HCT116 (cell line): ENCODE results near the gene MAML2. TPM values are rescaled to one million over a fixed set of nuclear protein-coding genes. Genes with fewer than 3 reads are reported as not detected.

Experiments
- ATAC-seq: fragments of 200-7000 bp; cut with Tn5 transposase; 2 replicates; pipeline ENCODE4 v1.9.1; 2020; ENCODE audit warnings: mild to moderate bottlenecking, moderate library complexity
- BruUV-seq: library from RNA; stranded (reverse); fragments of 400-500 nt; replicated peaks from 2 replicates; lab custom pipeline; 2021; lab: Mats Ljungman, UMichigan
- CTCF ChIA-PET: fragments of 300-600 bp; sonication (Branson Sonifier 250); formaldehyde crosslinking; loops from one replicate; lab custom pipeline; 2021; ENCODE audit warnings: antibody characterized with exemption; lab: Charles Lee
- POLR2A ChIA-PET: fragments of 300-600, 350-600 bp; sonication (Branson Sonifier 250); formaldehyde crosslinking; loops from one replicate; lab custom pipeline; 2021; ENCODE audit warnings: antibody characterized with exemption; lab: Charles Lee
- RAD21 ChIA-PET, 2 experiments: fragments of 300-600 bp; sonication (Branson Sonifier 250); formaldehyde crosslinking; loops; one replicate each; lab custom pipeline; 2023; ENCODE audit warnings: low total read pairs in 2 of 2; ENCODE audit not compliant: uncharacterized antibody in 2 of 2, unreplicated experiment in 2 of 2, low non-redundant PET in 1 of 2; lab: Charles Lee
- DNase-seq: peaks from one replicate; pipeline ENCODE4 v3.0.0-alpha.2; 2010; ENCODE audit warnings: low read depth, low spot score
- H2AFZ ChIP-seq: fragments of 200-600 bp; shearing (Covaris generic), sonication (generic); 2 replicates; pipeline ENCODE4 v1.6.1; 2017; ENCODE audit warnings: low read depth, mixed run types, mixed read lengths, antibody characterized with exemption, low read length; ENCODE audit not compliant: poor library complexity, severe bottlenecking
- H3K27ac ChIP-seq: 2 replicates; pipeline ENCODE4 v1.5.1; 2012; ENCODE audit warnings: low read depth, low read length
- H3K27me3 ChIP-seq: fragments of 200-600 bp; sonication (generic); 2 replicates; pipeline ENCODE4 v1.6.1; 2016; ENCODE audit warnings: mixed run types, low read length, mixed read lengths; ENCODE audit not compliant: insufficient read depth
- H3K36me3 ChIP-seq, 2 experiments: fragments of 200-500 bp in 1 of 2; fragments of 200-600 bp in 1 of 2; sonication (Bioruptor generic) in 1 of 2; sonication (generic) in 1 of 2; 2 replicates each; pipeline versions ENCODE4 v1.5.1 to v1.6.1; 2014 to 2016; ENCODE audit warnings: low read length in 2 of 2, inconsistent platforms in 1 of 2, mixed read lengths in 1 of 2, mixed run types in 1 of 2; ENCODE audit not compliant: insufficient read depth in 2 of 2, control insufficient read depth in 1 of 2
- H3K4me1 ChIP-seq, 2 experiments: fragments of 200-600 bp in 1 of 2; sonication (generic) in 1 of 2; 2 replicates each; pipeline versions ENCODE4 v1.5.1 to v1.6.1; 2012 to 2017; ENCODE audit warnings: low read length in 2 of 2, inconsistent platforms in 1 of 2, mild to moderate bottlenecking in 1 of 2, mixed read lengths in 1 of 2, mixed run types in 1 of 2, moderate library complexity in 1 of 2; ENCODE audit not compliant: insufficient read depth in 2 of 2, control insufficient read depth in 1 of 2
- H3K4me2 ChIP-seq: fragments of 200-600 bp; sonication (generic); 2 replicates; pipeline ENCODE4 v1.6.1; 2017; ENCODE audit warnings: mixed run types, low read length, mixed read lengths
- H3K4me3 ChIP-seq, 2 experiments: fragments of 200-600 bp in 1 of 2; sonication (generic) in 1 of 2; replicated peaks in 1 of 2; 2 replicates each; pipeline ENCODE4 v1.5.1; 2011 to 2016; ENCODE audit warnings: low read length in 2 of 2, control low read depth in 1 of 2, low read depth in 1 of 2, mild to moderate bottlenecking in 1 of 2, mixed read lengths in 1 of 2, mixed run types in 1 of 2
- H3K79me2 ChIP-seq: fragments of 200-600 bp; sonication (generic); 2 replicates; pipeline ENCODE4 v1.6.1; 2017; ENCODE audit warnings: mild to moderate bottlenecking, mixed run types, low read length, moderate library complexity, mixed read lengths; ENCODE audit not compliant: insufficient read depth
- H3K9ac ChIP-seq: fragments of 200-600 bp; sonication (generic); 2 replicates; pipeline ENCODE4 v1.6.1; 2016; ENCODE audit warnings: low read length, mixed read lengths
- H3K9me2 ChIP-seq: fragments of 200-600 bp; sonication (generic), shearing (Covaris generic); 2 replicates; pipeline ENCODE4 v1.6.1; 2017; ENCODE audit warnings: mixed run types, mild to moderate bottlenecking, moderate library complexity; ENCODE audit not compliant: insufficient read depth
- H3K9me3 ChIP-seq, 2 experiments: fragments of 200-500 bp in 1 of 2; fragments of 200-600 bp in 1 of 2; sonication (Bioruptor generic) in 1 of 2; sonication (generic) in 1 of 2; 2 replicates each; pipeline ENCODE4 v1.6.1; 2014 to 2017; ENCODE audit warnings: low read length in 2 of 2, mixed read lengths in 2 of 2, inconsistent platforms in 1 of 2, low read depth in 1 of 2, mild to moderate bottlenecking in 1 of 2, mixed run types in 1 of 2, moderate library complexity in 1 of 2; ENCODE audit not compliant: control insufficient read depth in 1 of 2, insufficient read depth in 1 of 2
- H4K20me1 ChIP-seq: fragments of 200-600 bp; sonication (generic), shearing (Covaris generic); 2 replicates; pipeline ENCODE4 v1.6.1; 2017; ENCODE audit warnings: mixed run types, mild to moderate bottlenecking, moderate library complexity; ENCODE audit not compliant: insufficient read depth
- EZH2 ChIP-seq: fragments of 200-600 bp; sonication (generic); IDR thresholded peaks from 2 replicates; pipeline ENCODE4 v1.6.1; 2017; ENCODE audit warnings: antibody characterized with exemption, mixed run types
- POLR2AphosphoS5 ChIP-seq: IDR thresholded peaks from 2 replicates; pipeline ENCODE4 v1.6.1; 2011; ENCODE audit warnings: mild to moderate bottlenecking, low read depth, low read length, moderate library complexity
- SIN3A ChIP-seq: IDR thresholded peaks from 2 replicates; pipeline ENCODE4 v1.6.1; 2012; ENCODE audit warnings: low read depth
- YY1 ChIP-seq: IDR thresholded peaks from 2 replicates; pipeline ENCODE4 v1.6.1; 2011; ENCODE audit warnings: low read length, low read depth, moderate library complexity, mild to moderate bottlenecking; ENCODE audit not compliant: insufficient replicate concordance; ENCODE audit errors: extremely low read depth
- ZNF274 ChIP-seq: fragments of 200-500 bp; sonication (Bioruptor generic); IDR thresholded peaks from 2 replicates; pipeline ENCODE4 v1.6.1; 2014; ENCODE audit warnings: mild to moderate bottlenecking, low read depth, low read length, inconsistent platforms
- intact Hi-C: fragments of 100-400 bp; cut with micrococcal nuclease; formaldehyde crosslinking; loops from 2 replicates; pipeline ENCODE4 v1.10.0; 2022
- total RNA-seq: library from RNA; stranded (reverse); gene quantifications from one replicate; pipeline ENCODE4 v1.2.1, GENCODE V29; 2021; ENCODE audit not compliant: unreplicated experiment
- TF ChIP-seq, protein P1 (sequence below): IDR thresholded peaks from 2 replicates; pipeline ENCODE4 v1.6.1; 2011; ENCODE audit warnings: mild to moderate bottlenecking, low read length, moderate library complexity; ENCODE audit not compliant: insufficient replicate concordance; ENCODE audit errors: extremely low read depth
- TF ChIP-seq, protein P2 (sequence below): IDR thresholded peaks from 2 replicates; pipeline ENCODE4 v1.6.1; 2012
- TF ChIP-seq, protein P3 (sequence below): IDR thresholded peaks from 2 replicates; pipeline ENCODE4 v1.6.1; 2012; ENCODE audit warnings: low read depth

The MAML2 gene
- total RNA-seq, 1 experiment from 2014 or later: 2.6 TPM

DNA sequence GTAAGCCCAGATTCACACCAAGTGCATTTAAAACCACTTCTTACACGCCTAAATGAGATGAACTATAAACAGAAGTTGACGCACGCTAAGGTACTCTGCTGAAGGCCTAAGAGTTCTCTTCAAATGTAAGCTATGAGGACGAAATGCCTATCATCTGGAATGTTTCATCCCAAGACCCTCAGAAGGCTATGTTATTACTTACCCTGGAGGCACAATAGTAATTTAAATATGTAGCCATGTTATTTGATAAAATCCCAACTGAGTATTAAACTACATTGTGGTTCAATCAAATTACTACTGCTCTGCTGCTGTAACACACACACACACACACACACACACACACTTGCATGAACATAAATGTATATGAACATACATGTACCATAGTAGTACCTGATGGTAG, 47.6 kb downstream of the MAML2 start (continued):
- TF ChIP-seq, protein P1, sequence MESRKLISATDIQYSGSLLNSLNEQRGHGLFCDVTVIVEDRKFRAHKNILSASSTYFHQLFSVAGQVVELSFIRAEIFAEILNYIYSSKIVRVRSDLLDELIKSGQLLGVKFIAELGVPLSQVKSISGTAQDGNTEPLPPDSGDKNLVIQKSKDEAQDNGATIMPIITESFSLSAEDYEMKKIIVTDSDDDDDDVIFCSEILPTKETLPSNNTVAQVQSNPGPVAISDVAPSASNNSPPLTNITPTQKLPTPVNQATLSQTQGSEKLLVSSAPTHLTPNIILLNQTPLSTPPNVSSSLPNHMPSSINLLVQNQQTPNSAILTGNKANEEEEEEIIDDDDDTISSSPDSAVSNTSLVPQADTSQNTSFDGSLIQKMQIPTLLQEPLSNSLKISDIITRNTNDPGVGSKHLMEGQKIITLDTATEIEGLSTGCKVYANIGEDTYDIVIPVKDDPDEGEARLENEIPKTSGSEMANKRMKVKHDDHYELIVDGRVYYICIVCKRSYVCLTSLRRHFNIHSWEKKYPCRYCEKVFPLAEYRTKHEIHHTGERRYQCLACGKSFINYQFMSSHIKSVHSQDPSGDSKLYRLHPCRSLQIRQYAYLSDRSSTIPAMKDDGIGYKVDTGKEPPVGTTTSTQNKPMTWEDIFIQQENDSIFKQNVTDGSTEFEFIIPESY: no peak
- TF ChIP-seq POLR2AphosphoS5 (no peak), YY1 (no peak), SIN3A (no peak)

DNA sequence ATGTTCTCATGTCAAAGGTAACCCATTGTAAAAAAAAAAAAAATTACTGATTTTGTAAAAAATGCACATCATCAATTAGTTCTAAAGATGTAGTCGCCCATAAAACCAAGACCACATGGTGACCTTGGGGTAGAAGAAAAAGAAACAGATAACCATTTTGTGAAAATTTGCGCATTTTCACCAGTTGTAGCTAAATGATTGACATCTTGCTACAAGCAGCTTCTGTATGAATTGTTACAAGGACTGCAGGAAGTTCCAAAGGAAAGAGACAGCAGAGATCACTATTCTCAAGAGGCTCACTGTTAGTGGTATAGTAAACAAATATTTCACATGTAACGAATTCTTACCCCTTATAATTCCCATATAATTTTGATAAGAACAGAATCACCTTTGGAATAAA, 48.7 kb downstream of the MAML2 start:
- no peaks in the 10 kb centered on the region for H4K20me1 ChIP-seq
- ChIA-PET RAD21 (no interaction called here), CTCF (no interaction called here), POLR2A (no interaction called here)
- intact Hi-C loops: no loop called here
- no peak overlapping the region for H3K27ac ChIP-seq
- TF ChIP-seq EZH2: no peak
- TF ChIP-seq, protein P1: no peak
- TF ChIP-seq, protein P2, sequence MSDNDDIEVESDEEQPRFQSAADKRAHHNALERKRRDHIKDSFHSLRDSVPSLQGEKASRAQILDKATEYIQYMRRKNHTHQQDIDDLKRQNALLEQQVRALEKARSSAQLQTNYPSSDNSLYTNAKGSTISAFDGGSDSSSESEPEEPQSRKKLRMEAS: no peak
- TF ChIP-seq ZNF274: no peak
- TF ChIP-seq, protein P3, sequence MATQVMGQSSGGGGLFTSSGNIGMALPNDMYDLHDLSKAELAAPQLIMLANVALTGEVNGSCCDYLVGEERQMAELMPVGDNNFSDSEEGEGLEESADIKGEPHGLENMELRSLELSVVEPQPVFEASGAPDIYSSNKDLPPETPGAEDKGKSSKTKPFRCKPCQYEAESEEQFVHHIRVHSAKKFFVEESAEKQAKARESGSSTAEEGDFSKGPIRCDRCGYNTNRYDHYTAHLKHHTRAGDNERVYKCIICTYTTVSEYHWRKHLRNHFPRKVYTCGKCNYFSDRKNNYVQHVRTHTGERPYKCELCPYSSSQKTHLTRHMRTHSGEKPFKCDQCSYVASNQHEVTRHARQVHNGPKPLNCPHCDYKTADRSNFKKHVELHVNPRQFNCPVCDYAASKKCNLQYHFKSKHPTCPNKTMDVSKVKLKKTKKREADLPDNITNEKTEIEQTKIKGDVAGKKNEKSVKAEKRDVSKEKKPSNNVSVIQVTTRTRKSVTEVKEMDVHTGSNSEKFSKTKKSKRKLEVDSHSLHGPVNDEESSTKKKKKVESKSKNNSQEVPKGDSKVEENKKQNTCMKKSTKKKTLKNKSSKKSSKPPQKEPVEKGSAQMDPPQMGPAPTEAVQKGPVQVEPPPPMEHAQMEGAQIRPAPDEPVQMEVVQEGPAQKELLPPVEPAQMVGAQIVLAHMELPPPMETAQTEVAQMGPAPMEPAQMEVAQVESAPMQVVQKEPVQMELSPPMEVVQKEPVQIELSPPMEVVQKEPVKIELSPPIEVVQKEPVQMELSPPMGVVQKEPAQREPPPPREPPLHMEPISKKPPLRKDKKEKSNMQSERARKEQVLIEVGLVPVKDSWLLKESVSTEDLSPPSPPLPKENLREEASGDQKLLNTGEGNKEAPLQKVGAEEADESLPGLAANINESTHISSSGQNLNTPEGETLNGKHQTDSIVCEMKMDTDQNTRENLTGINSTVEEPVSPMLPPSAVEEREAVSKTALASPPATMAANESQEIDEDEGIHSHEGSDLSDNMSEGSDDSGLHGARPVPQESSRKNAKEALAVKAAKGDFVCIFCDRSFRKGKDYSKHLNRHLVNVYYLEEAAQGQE: no peak
- H3K4me1 ChIP-seq: no peaks in the 10 kb centered on the region
- no TSS peak for BruUV-seq
- no peak for DNase-seq
- no peak for ATAC-seq
- no peaks in the 10 kb centered on the region; the same call in 1 of the 2 replicates for H3K9me2 ChIP-seq
- H3K36me3 ChIP-seq: no peaks in the 10 kb centered on the region
- H3K4me3 ChIP-seq: no peak overlapping the region
- H2AFZ ChIP-seq: no peak overlapping the region
- H3K9ac ChIP-seq: no peak overlapping the region
- H3K79me2 ChIP-seq: no peaks in the 10 kb centered on the region
- no peaks in the 10 kb centered on the region for H3K9me3 ChIP-seq
- H3K4me2 ChIP-seq: no peak overlapping the region
- no peaks in the 10 kb centered on the region for H3K27me3 ChIP-seq
